Esophagus muscularis mucosa (tissue), 4 donors: ENCODE measurements around the gene TMX2.

ENCODE experiments used
- CTCF ChIP-seq, 3 experiments: fragments of 200-600 bp in 2 of 3; fragments of 450-650 bp in 1 of 3; sonication (generic) in 2 of 3; IDR thresholded peaks; one replicate each; pipeline ENCODE4 v1.5.1; 2017 to 2019; ENCODE audit warnings: antibody characterized with exemption in 3 of 3, mild to moderate bottlenecking in 2 of 3, moderate library complexity in 1 of 3
- EP300 ChIP-seq: sonication (generic); formaldehyde crosslinking; IDR thresholded peaks from one replicate; pipeline ENCODE4 v1.6.1; 2017; ENCODE audit warnings: antibody characterized with exemption
- POLR2A ChIP-seq: fragments of 450-650 bp; IDR thresholded peaks from one replicate; pipeline ENCODE4 v1.6.1; 2017; ENCODE audit warnings: antibody characterized with exemption, moderate library complexity, mild to moderate bottlenecking, low read depth

- TF ChIP-seq CTCF (IDR thresholded peaks at IDR 0.05) (no peak), EP300 (no peak), POLR2A (no peak)
These were observed 49.5 kb upstream of the TMX2 start for GRCh38 chr11:57662893-57663292.
